Measurements from ENCODE around the gene CD302. TPM values are rescaled to one million over a fixed set of nuclear protein-coding genes. Genes with fewer than 3 reads are reported as not detected.
"Not testable (repeated sequence)": the region's sequence is repeated elsewhere in the genome, so short reads cannot be mapped to it uniquely, and the experiment has no call there.

The CD302 gene
- polyA plus RNA-seq, 1 donor from 2014 or later: not detected

DNA sequence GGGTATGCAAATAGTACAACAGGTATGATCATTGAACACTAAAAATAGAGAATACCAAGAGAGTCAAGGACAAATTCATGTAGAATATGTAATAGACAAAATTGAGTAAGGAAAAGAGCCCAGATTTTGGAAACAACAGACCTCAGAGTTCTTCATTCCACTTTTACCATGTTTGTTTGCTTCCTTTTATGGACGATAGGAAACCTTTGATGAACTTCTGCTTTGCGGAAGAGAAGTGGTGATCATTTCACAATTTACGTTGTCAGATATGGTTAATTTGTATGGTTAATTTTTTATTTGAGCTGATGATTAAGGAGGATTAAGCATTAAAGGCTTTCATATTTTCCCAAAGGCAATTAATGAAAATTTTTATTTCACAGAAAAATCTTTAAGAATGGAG lies 69.4 kb downstream of the CD302 start:
- no peaks in the 10 kb centered on the region for H3K27me3 ChIP-seq (ENCODE audit: insufficient read depth, low read depth, low read length)
- peaks cover 83% of the 10 kb centered on the region for H3K79me2 ChIP-seq (replicated peaks; ENCODE audit: insufficient read depth, low read length)
- peaks cover 4% of the 10 kb centered on the region for H3F3A ChIP-seq (ENCODE audit: insufficient read depth, low read length, poor library complexity, severe bottlenecking)
- no peaks in the 10 kb centered on the region for H3K9me2 ChIP-seq (ENCODE audit: insufficient read depth, low read length)
- H3K27ac ChIP-seq (ENCODE audit: low read length): no peak overlapping the region
- H2AFZ ChIP-seq (ENCODE audit: low read depth, low read length): no peak overlapping the region
- no peak overlapping the region for H3K9ac ChIP-seq (ENCODE audit: low read length)
- no peaks in the 10 kb centered on the region for H4K20me1 ChIP-seq (ENCODE audit: insufficient read depth)
- H3K9me3 ChIP-seq (ENCODE audit: low read length): no peaks in the 10 kb centered on the region
- H3K36me3 ChIP-seq (ENCODE audit: insufficient read depth, low read length): peaks cover 11% of the 10 kb centered on the region
- H3K4me2 ChIP-seq (ENCODE audit: low read length): no peak overlapping the region
- no peak overlapping the region for H3K4me3 ChIP-seq (ENCODE audit: low read length)
- no peak for TF ChIP-seq RAD21 (conservative IDR thresholded peaks at IDR 0.05)
- TF ChIP-seq, protein P1, sequence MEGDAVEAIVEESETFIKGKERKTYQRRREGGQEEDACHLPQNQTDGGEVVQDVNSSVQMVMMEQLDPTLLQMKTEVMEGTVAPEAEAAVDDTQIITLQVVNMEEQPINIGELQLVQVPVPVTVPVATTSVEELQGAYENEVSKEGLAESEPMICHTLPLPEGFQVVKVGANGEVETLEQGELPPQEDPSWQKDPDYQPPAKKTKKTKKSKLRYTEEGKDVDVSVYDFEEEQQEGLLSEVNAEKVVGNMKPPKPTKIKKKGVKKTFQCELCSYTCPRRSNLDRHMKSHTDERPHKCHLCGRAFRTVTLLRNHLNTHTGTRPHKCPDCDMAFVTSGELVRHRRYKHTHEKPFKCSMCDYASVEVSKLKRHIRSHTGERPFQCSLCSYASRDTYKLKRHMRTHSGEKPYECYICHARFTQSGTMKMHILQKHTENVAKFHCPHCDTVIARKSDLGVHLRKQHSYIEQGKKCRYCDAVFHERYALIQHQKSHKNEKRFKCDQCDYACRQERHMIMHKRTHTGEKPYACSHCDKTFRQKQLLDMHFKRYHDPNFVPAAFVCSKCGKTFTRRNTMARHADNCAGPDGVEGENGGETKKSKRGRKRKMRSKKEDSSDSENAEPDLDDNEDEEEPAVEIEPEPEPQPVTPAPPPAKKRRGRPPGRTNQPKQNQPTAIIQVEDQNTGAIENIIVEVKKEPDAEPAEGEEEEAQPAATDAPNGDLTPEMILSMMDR (IDR thresholded peaks at IDR 0.05; ENCODE audit: poor library complexity, severe bottlenecking): no peak
- TF ChIP-seq REST (IDR thresholded peaks at IDR 0.05; ENCODE audit: borderline replicate concordance): no peak
- no peak for TF ChIP-seq TAF1 (IDR thresholded peaks at IDR 0.05; ENCODE audit: low read depth)
- TF ChIP-seq EZH2 (IDR thresholded peaks at IDR 0.05; ENCODE audit: borderline replicate concordance, insufficient read depth, low read length, poor library complexity, severe bottlenecking): no peak
- TF ChIP-seq EP300 (conservative IDR thresholded peaks at IDR 0.05; ENCODE audit: poor library complexity, severe bottlenecking): no peak
- no peak for TF ChIP-seq POLR2AphosphoS5 (IDR thresholded peaks at IDR 0.05)
- TF ChIP-seq SMC3 (conservative IDR thresholded peaks at IDR 0.05; ENCODE audit: poor library complexity): no peak

GRCh38 chr2:159725713-159726112 lies 72.3 kb downstream of the CD302 start:
- Histone ChIP-seq H3K9me2 (ENCODE audit: insufficient read depth, low read length) (no peaks in the 10 kb centered on the region), H3K36me3 (ENCODE audit: insufficient read depth, low read length) (peaks cover 12% of the 10 kb centered on the region), H3K27me3 (ENCODE audit: insufficient read depth, low read depth, low read length) (no peaks in the 10 kb centered on the region), H3F3A (ENCODE audit: insufficient read depth, low read length, poor library complexity, severe bottlenecking) (peaks cover 4% of the 10 kb centered on the region), H2AFZ (ENCODE audit: low read depth, low read length) (no peak overlapping the region), H3K27ac (ENCODE audit: low read length) (no peak overlapping the region), H3K4me2 (ENCODE audit: low read length) (no peak overlapping the region), H4K20me1 (ENCODE audit: insufficient read depth) (no peaks in the 10 kb centered on the region), H3K9ac (ENCODE audit: low read length) (no peak overlapping the region), H3K4me3 (ENCODE audit: low read length) (no peak overlapping the region), H3K79me2 (replicated peaks; ENCODE audit: insufficient read depth, low read length) (peaks cover 91% of the 10 kb centered on the region), H3K9me3 (ENCODE audit: low read length) (no peaks in the 10 kb centered on the region)
- TF ChIP-seq, protein P1 (IDR thresholded peaks at IDR 0.05; ENCODE audit: poor library complexity, severe bottlenecking): no peak
- TF ChIP-seq REST (IDR thresholded peaks at IDR 0.05; ENCODE audit: borderline replicate concordance): no peak

- H3K27ac ChIP-seq (ENCODE audit: low read length); H2AFZ ChIP-seq (ENCODE audit: low read depth, low read length); H3K9me2 ChIP-seq (ENCODE audit: insufficient read depth, low read length); H3K27me3 ChIP-seq (ENCODE audit: insufficient read depth, low read depth, low read length); H3F3A ChIP-seq (ENCODE audit: insufficient read depth, low read length, poor library complexity, severe bottlenecking); H3K9ac ChIP-seq (ENCODE audit: low read length); H4K20me1 ChIP-seq (ENCODE audit: insufficient read depth); H3K9me3 ChIP-seq (ENCODE audit: low read length); H3K4me2 ChIP-seq (ENCODE audit: low read length); H3K4me3 ChIP-seq (ENCODE audit: low read length): not testable (repeated sequence)
- Histone ChIP-seq H3K79me2 (replicated peaks; ENCODE audit: insufficient read depth, low read length) (peaks cover 93% of the 10 kb centered on the region), H3K36me3 (ENCODE audit: insufficient read depth, low read length) (peaks cover 11% of the 10 kb centered on the region)
Observed at GRCh38 chr2:159724795-159725572, 73.0 kb downstream of the CD302 start.

All from neural cell (in vitro differentiated cells).